Caco-2 (cell line): Measurements from ENCODE around the gene ARMH1. TPM values are rescaled to one million over a fixed set of nuclear protein-coding genes. Genes with fewer than 3 reads are reported as not detected.

Experiments used
- BruUV-seq: library from RNA; stranded (reverse); fragments of 400-500 nt; replicated peaks from 2 replicates; lab custom pipeline; 2021; lab: Mats Ljungman, UMichigan
- CTCF ChIA-PET: fragments of 300-600 bp; sonication (Branson Sonifier 250); formaldehyde crosslinking; loops from one replicate; lab custom pipeline; 2022; ENCODE audit warnings: antibody characterized with exemption; lab: Charles Lee
- POLR2A ChIA-PET: fragments of 300-600 bp; sonication (Branson Sonifier 250); formaldehyde crosslinking; loops from one replicate; lab custom pipeline; 2022; ENCODE audit warnings: antibody characterized with exemption; lab: Charles Lee
- DNase-seq, 2 experiments: peaks; one replicate each; pipeline versions ENCODE4 v3.0.0 to v3.0.0-alpha.2; 2020 to 2022
- H3K27me3 ChIP-seq: replicated peaks from 2 replicates; pipeline ENCODE4 v1.6.0; 2011; ENCODE audit warnings: low read length; ENCODE audit not compliant: control insufficient read depth, insufficient read depth
- H3K36me3 ChIP-seq: 2 replicates; pipeline ENCODE4 v1.5.1; 2011; ENCODE audit warnings: low read length; ENCODE audit not compliant: control insufficient read depth, insufficient read depth
- H3K4me1 ChIP-seq: fragments of 250-450 bp; sonication (Bioruptor Pico); 2 replicates; pipeline ENCODE4 v1.5.1; 2020; ENCODE audit warnings: mild to moderate bottlenecking
- H3K4me3 ChIP-seq: 2 replicates; pipeline ENCODE4 v1.5.1; 2011; ENCODE audit warnings: low read depth, mild to moderate bottlenecking, control low read depth, low read length
- H3K9me3 ChIP-seq: fragments of 250-450 bp; sonication (Bioruptor Pico); 2 replicates; pipeline ENCODE4 v1.5.1; 2020; ENCODE audit warnings: mild to moderate bottlenecking, moderate library complexity
- H3K27ac Mint-ChIP-seq: one replicate; pipeline ENCODE4 v1.8.0; 2022; ENCODE audit warnings: mixed read lengths; ENCODE audit not compliant: unreplicated experiment
- H3K27me3 Mint-ChIP-seq: one replicate; pipeline ENCODE4 v1.8.0; 2022; ENCODE audit warnings: mixed read lengths; ENCODE audit not compliant: insufficient read depth, unreplicated experiment
- H3K36me3 Mint-ChIP-seq: one replicate; pipeline ENCODE4 v1.8.0; 2022; ENCODE audit warnings: mild to moderate bottlenecking, mixed read lengths; ENCODE audit not compliant: insufficient read depth, unreplicated experiment
- H3K4me1 Mint-ChIP-seq: one replicate; pipeline ENCODE4 v1.8.0; 2022; ENCODE audit warnings: low read depth, mixed read lengths; ENCODE audit not compliant: unreplicated experiment
- H3K4me3 Mint-ChIP-seq: one replicate; pipeline ENCODE4 v1.8.0; 2022; ENCODE audit warnings: mild to moderate bottlenecking, moderate library complexity, mixed read lengths; ENCODE audit not compliant: unreplicated experiment
- H3K9me3 Mint-ChIP-seq: one replicate; pipeline ENCODE4 v1.8.0; 2022; ENCODE audit warnings: mixed read lengths; ENCODE audit not compliant: unreplicated experiment
- intact Hi-C: fragments of 100-400 bp; cut with micrococcal nuclease; formaldehyde crosslinking; loops from one replicate; pipeline ENCODE4 v1.10.0; 2022; ENCODE audit not compliant: unreplicated experiment
- total RNA-seq: library from RNA; stranded (reverse); gene quantifications from 2 replicates; pipeline ENCODE4 v1.2.3, GENCODE V29; 2022
- TF ChIP-seq, protein P1 (sequence below), 2 experiments: fragments of 200-600 bp in 1 of 2; IDR thresholded peaks; 1 replicate in 1 of 2; 2 replicates in 1 of 2; pipeline versions ENCODE4 v1.5.1 to v1.8.0; 2011 to 2022; ENCODE audit warnings: antibody characterized with exemption in 1 of 2, control low read depth in 1 of 2, inconsistent platforms in 1 of 2, low read depth in 1 of 2, low read length in 1 of 2, mild to moderate bottlenecking in 1 of 2, moderate library complexity in 1 of 2; ENCODE audit not compliant: insufficient read depth in 1 of 2, severe bottlenecking in 1 of 2, unreplicated experiment in 1 of 2

The ARMH1 gene
- total RNA-seq, 1 experiment from 2014 or later: not detected

DNA sequence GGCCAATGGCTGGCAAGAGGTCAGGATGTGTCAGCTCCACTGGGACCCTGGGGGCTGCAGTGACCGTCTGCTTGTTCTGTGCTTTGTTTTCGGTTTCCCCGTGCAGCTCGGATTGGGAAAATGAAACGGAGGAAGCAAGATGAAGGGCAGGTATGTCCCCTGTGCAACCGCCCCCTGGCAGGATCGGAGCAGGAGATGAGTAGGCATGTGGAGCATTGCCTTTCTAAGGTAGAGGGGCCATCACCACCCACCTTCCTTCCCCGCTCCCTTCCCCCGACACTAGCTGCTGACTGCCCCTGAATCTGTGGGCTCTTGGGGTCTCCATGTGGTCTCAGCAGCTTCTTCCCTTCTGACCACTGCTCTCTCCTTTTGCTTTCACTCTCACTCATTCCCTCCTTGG, 39.1 kb upstream of the ARMH1 start:
- Mint-ChIP-seq H3K36me3 (peaks cover 35% of the 10 kb centered on the region), H3K4me3 (no peak overlapping the region), H3K27me3 (no peaks in the 10 kb centered on the region), H3K4me1 (peaks cover 7% of the 10 kb centered on the region), H3K27ac (no peak overlapping the region), H3K9me3 (no peaks in the 10 kb centered on the region)
- ChIA-PET POLR2A (no interaction called here), CTCF (no interaction called here)
- no peak for DNase-seq
- Histone ChIP-seq H3K4me1 (0 out of 2 replicates have a peak, but pooled peaks cover 4% of the 10 kb centered on the region), H3K9me3 (no peaks in the 10 kb centered on the region), H3K4me3 (no peak overlapping the region), H3K36me3 (no peaks in the 10 kb centered on the region; the same call in 1 of the 2 replicates), H3K27me3 (no peaks in the 10 kb centered on the region)
- intact Hi-C loops: no loop called here
- TF ChIP-seq, protein P1, sequence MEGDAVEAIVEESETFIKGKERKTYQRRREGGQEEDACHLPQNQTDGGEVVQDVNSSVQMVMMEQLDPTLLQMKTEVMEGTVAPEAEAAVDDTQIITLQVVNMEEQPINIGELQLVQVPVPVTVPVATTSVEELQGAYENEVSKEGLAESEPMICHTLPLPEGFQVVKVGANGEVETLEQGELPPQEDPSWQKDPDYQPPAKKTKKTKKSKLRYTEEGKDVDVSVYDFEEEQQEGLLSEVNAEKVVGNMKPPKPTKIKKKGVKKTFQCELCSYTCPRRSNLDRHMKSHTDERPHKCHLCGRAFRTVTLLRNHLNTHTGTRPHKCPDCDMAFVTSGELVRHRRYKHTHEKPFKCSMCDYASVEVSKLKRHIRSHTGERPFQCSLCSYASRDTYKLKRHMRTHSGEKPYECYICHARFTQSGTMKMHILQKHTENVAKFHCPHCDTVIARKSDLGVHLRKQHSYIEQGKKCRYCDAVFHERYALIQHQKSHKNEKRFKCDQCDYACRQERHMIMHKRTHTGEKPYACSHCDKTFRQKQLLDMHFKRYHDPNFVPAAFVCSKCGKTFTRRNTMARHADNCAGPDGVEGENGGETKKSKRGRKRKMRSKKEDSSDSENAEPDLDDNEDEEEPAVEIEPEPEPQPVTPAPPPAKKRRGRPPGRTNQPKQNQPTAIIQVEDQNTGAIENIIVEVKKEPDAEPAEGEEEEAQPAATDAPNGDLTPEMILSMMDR (IDR thresholded peaks at IDR 0.05; ENCODE audit: insufficient read depth in 1 of 2, low read depth in 1 of 2, low read length in 1 of 2, severe bottlenecking in 1 of 2, unreplicated experiment in 1 of 2): no peak
- no TSS peak for BruUV-seq

DNA sequence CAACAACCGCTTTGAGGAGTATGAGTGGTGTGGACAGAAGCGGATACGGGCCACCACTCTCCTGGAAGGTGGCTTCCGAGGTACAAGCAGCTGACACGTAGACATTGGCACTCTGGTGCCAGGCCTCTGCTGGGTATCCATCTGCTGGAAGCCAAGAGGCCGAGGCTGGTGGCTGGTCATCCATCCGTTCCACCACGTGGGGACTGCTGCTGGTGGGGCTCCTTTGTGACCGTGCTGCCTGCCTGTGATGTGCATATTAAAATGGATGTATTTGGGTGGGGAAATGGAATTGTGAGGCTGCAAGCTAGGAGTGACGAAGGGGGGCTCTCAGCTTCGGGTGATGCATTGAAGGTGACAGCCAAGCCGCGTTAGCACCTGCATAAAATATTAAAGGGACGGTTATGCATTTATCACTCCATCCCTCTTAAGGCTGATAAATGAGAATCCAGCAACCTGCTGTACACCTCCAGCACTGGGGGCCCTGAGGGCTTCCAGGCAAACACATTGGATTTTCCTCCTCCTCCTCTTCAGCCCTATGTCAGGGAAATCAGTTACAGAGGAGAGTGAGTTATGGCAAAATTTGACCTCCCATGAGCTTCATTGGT, 38.3 kb upstream of the ARMH1 start:
- Mint-ChIP-seq H3K4me3 (no peak overlapping the region), H3K27me3 (no peaks in the 10 kb centered on the region), H3K9me3 (no peaks in the 10 kb centered on the region), H3K27ac (no peak overlapping the region), H3K36me3 (peaks cover 32% of the 10 kb centered on the region), H3K4me1 (no peaks in the 10 kb centered on the region)
- H3K9me3 ChIP-seq: no peaks in the 10 kb centered on the region
- no peaks in the 10 kb centered on the region; the same call in 1 of the 2 replicates for H3K36me3 ChIP-seq
- 0 out of 2 replicates have a peak, but pooled peaks cover 4% of the 10 kb centered on the region for H3K4me1 ChIP-seq
- DNase-seq: no peak
- intact Hi-C loops: no loop called here
- no TSS peak for BruUV-seq
- ChIA-PET POLR2A (interaction anchor here (0.6 kb wide), 1 partner anchor 16 kb away, joined by 3 read pairs; no protein-coding TSS in a partner anchor), CTCF (no interaction called here)
- TF ChIP-seq, protein P1 (IDR thresholded peaks at IDR 0.05; ENCODE audit: insufficient read depth in 1 of 2, low read depth in 1 of 2, low read length in 1 of 2, severe bottlenecking in 1 of 2, unreplicated experiment in 1 of 2): no peak
- H3K4me3 ChIP-seq: no peak overlapping the region
- H3K27me3 ChIP-seq: no peaks in the 10 kb centered on the region

DNA sequence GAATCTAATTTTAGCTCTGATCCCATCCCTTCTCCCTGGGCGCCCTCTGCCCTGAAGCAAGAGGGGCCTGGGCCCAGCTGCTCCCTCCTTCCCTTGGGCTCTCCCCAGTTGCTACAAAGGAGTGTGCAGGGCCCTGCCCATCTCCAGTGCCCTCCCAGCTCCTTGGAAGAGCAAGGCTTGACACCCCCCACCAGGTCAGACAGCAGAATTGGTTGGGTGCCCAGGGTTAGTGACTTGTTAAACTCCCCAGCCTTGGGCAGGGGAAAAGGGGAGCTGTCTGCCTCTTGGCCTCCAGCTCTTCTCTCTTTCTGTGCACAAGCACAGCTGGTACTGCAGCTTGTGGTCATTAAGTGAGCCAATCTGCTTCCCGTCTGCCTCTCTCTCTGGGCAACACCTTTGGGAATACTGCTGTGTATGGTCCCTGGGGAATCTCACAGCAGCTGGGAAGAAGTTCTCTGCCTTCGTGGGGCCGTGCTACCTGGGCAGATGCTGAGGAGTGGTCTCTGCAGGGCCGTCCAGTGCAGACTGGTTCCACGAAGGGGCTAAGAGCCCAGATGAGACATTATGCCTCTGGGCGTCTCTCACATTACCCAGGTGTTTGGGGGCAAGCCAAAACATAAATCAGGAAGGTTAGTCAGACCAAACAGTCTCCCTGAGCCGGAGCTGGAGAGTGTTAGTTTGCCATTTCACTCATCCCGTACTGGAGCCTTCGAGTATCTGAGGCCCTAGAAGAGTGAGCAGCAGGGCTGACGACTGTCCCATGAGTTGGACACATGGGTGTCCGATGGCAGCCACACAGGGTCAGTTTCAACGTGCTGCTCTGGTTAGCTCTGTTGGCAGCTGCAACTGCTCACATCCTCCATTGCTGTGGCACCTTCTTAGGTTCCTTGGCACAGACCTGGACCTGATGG, 37.6 kb upstream of the ARMH1 start:
- ChIA-PET POLR2A (interaction anchor here (0.6 kb wide), 1 partner anchor 17 kb away, joined by 3 read pairs; no protein-coding TSS in a partner anchor), CTCF (interaction anchor here (0.6 kb wide), 1 partner anchor 65 kb away, joined by 11 read pairs; no protein-coding TSS in a partner anchor)
- H3K9me3 ChIP-seq: no peaks in the 10 kb centered on the region
- intact Hi-C loops: no loop called here
- no peaks in the 10 kb centered on the region for H3K9me3 Mint-ChIP-seq
- H3K36me3 ChIP-seq: no peaks in the 10 kb centered on the region; the same call in 1 of the 2 replicates
- H3K4me3 ChIP-seq: no peak overlapping the region
- no peaks in the 10 kb centered on the region for H3K27me3 ChIP-seq
- H3K4me1 ChIP-seq: 0 out of 2 replicates have a peak, but pooled peaks cover 4% of the 10 kb centered on the region
- H3K4me1 Mint-ChIP-seq: no peaks in the 10 kb centered on the region
- no peak overlapping the region for H3K4me3 Mint-ChIP-seq
- H3K36me3 Mint-ChIP-seq: peaks cover 25% of the 10 kb centered on the region
- no peaks in the 10 kb centered on the region for H3K27me3 Mint-ChIP-seq
- no peak for DNase-seq
- BruUV-seq: no TSS peak
- TF ChIP-seq, protein P1 (IDR thresholded peaks at IDR 0.05; ENCODE audit: insufficient read depth in 1 of 2, low read depth in 1 of 2, low read length in 1 of 2, severe bottlenecking in 1 of 2, unreplicated experiment in 1 of 2): no peak
- H3K27ac Mint-ChIP-seq: no peak overlapping the region
